HepG2 (cell line): Measurements from ENCODE around the gene ADARB2. TPM values are rescaled to one million over a fixed set of nuclear protein-coding genes. Genes with fewer than 3 reads are reported as not detected.

ENCODE experiments used
- ATAC-seq: fragments of 200-7000 bp; cut with Tn5 transposase; 3 replicates; pipeline ENCODE4 v1.9.1; 2020; ENCODE audit warnings: mild to moderate bottlenecking, moderate library complexity
- BruUV-seq: library from RNA; stranded (reverse); fragments of 400-500 nt; replicated peaks from 2 replicates; lab custom pipeline; 2021; lab: Mats Ljungman, UMichigan
- CTCF ChIA-PET: fragments of 300-600 bp; formaldehyde crosslinking; extraction: SDS; loops from one replicate; lab custom pipeline; 2021; ENCODE audit warnings: low total read pairs, inconsistent platforms, low intra/inter-chr PET ratio; lab: Yijun Ruan, JAX
- POLR2A ChIA-PET: fragments of 350-600 bp; sonication (Branson Sonifier 250); formaldehyde crosslinking; loops from one replicate; lab custom pipeline; 2020; ENCODE audit warnings: antibody characterized with exemption, inconsistent platforms; lab: Yijun Ruan, JAX
- DNase-seq: peaks from one replicate; pipeline ENCODE4 v3.0.0-alpha.2; 2015; ENCODE audit warnings: low spot score
- FAIRE-seq: peaks from 3 replicates; lab custom pipeline; 2011; peaks lifted over from hg19 to GRCh38; lab: Jason Lieb, UNC
- H2AFZ ChIP-seq: one replicate; pipeline ENCODE4 v1.6.1; 2011; ENCODE audit warnings: low read length, inconsistent platforms
- H3K27ac ChIP-seq: fragments of 300-600 bp; 3 replicates; pipeline ENCODE4 v1.8.0; 2011; ENCODE audit warnings: mixed run types, mild to moderate bottlenecking, mixed read lengths, low read length, inconsistent platforms; ENCODE audit not compliant: insufficient read depth; ENCODE audit errors: extremely low read length
- H3K27me3 ChIP-seq, 2 experiments: fragments of 200-600 bp in 1 of 2; 2 replicates in 1 of 2; 3 replicates in 1 of 2; pipeline versions ENCODE4 v1.6.0 to v1.8.0; 2011; ENCODE audit warnings: low read length in 2 of 2, mild to moderate bottlenecking in 2 of 2, moderate library complexity in 2 of 2, inconsistent platforms in 1 of 2; ENCODE audit not compliant: insufficient read depth in 2 of 2, control insufficient read depth in 1 of 2
- H3K36me3 ChIP-seq, 2 experiments: fragments of 200-600 bp in 1 of 2; replicated peaks in 1 of 2; 2 replicates in 1 of 2; 3 replicates in 1 of 2; pipeline versions ENCODE4 v1.5.1 to v1.8.0; 2011; ENCODE audit warnings: low read length in 2 of 2, inconsistent platforms in 1 of 2; ENCODE audit not compliant: insufficient read depth in 2 of 2, control insufficient read depth in 1 of 2
- H3K4me1 ChIP-seq: 2 replicates; pipeline ENCODE4 v1.5.1; 2012; ENCODE audit warnings: low read length, inconsistent platforms; ENCODE audit not compliant: insufficient read depth
- H3K4me2 ChIP-seq: 2 replicates; pipeline ENCODE4 v1.6.0; 2011; ENCODE audit warnings: low read depth, low read length, inconsistent platforms
- H3K4me3 ChIP-seq, 3 experiments: fragments of 200-600 bp in 1 of 3; sonication (generic), shearing (Covaris generic) in 1 of 3; replicated peaks in 1 of 3; 2 replicates each; pipeline ENCODE4 v1.5.1; 2011 to 2016; ENCODE audit warnings: low read length in 3 of 3, inconsistent platforms in 2 of 3, low read depth in 2 of 3, mild to moderate bottlenecking in 2 of 3, control low read depth in 1 of 3, mixed read lengths in 1 of 3; ENCODE audit not compliant: insufficient read depth in 1 of 3
- H3K79me2 ChIP-seq: one replicate; pipeline ENCODE4 v1.6.1; 2011; ENCODE audit warnings: low read length, inconsistent platforms; ENCODE audit not compliant: insufficient read depth
- H3K9ac ChIP-seq: 2 replicates; pipeline ENCODE4 v1.6.0; 2011; ENCODE audit warnings: mild to moderate bottlenecking, low read depth, low read length, inconsistent platforms; ENCODE audit not compliant: insufficient read depth
- H3K9me3 ChIP-seq: 2 replicates; pipeline ENCODE4 v1.5.1; 2012; ENCODE audit warnings: mild to moderate bottlenecking, low read length
- H4K20me1 ChIP-seq: 2 replicates; pipeline ENCODE4 v1.6.0; 2011; ENCODE audit warnings: inconsistent platforms, mild to moderate bottlenecking, low read length, moderate library complexity; ENCODE audit not compliant: insufficient read depth
- FOXA1 ChIP-seq, 2 experiments: fragments of 450-650 bp in 1 of 2; sonication (generic) in 1 of 2; formaldehyde crosslinking in 1 of 2; IDR thresholded peaks; 2 replicates each; pipeline versions ENCODE4 v1.4.0 to v1.6.1; 2016 to 2020; ENCODE audit warnings: missing genetic modification reagents in 1 of 2
- GMEB1 ChIP-seq: sonication (generic); formaldehyde crosslinking; IDR thresholded peaks from 2 replicates; pipeline ENCODE4 v1.5.1; 2020; ENCODE audit warnings: missing genetic modification reagents, mild to moderate bottlenecking, borderline replicate concordance
- HNF1A ChIP-seq, 2 experiments: sonication (generic) in 1 of 2; formaldehyde crosslinking in 1 of 2; IDR thresholded peaks; 2 replicates each; pipeline versions ENCODE4 v1.4.0 to v1.6.1; 2016 to 2020; ENCODE audit warnings: borderline replicate concordance in 1 of 2, low read depth in 1 of 2, mild to moderate bottlenecking in 1 of 2, missing genetic modification reagents in 1 of 2
- RELA ChIP-seq: sonication (generic); formaldehyde crosslinking; IDR thresholded peaks from 2 replicates; pipeline ENCODE4 v1.4.0; 2020; ENCODE audit warnings: missing genetic modification reagents
- ZNF20 ChIP-seq: sonication (generic); formaldehyde crosslinking; IDR thresholded peaks from 2 replicates; pipeline ENCODE4 v1.4.0; 2020; ENCODE audit warnings: mild to moderate bottlenecking, moderate library complexity, missing genetic modification reagents
- WGBS: methylation state at CpG from one replicate; pipeline ENCODE4 v1.1.6; 2017; ENCODE audit warnings: low lambda C conversion rate; 5-methylcytosine and 5-hydroxymethylcytosine counted together
- in situ Hi-C: cut with HindIII; loops from 2 replicates; pipeline ENCODE4 v1.10.0; 2017; ENCODE audit warnings: low pct_unique_long_range_greater_than_20kb; ENCODE audit not compliant: extremely low pct_ligation_motif_present
- intact Hi-C: fragments of 100-400 bp; cut with micrococcal nuclease; formaldehyde crosslinking; loops from one replicate; pipeline ENCODE4 v1.10.0; 2022; ENCODE audit not compliant: unreplicated experiment
- polyA plus RNA-seq, 8 experiments: library from polyadenylated mRNA; depleted of rRNA in 3 of 8; stranded (reverse) in 7 of 8; unstranded in 1 of 8; fragments of >200 nt; fragmentation: Illumina TruSeq in 4 of 8; extraction: Trizol in 4 of 8; gene quantifications; 2 replicates each; pipeline versions ENCODE4 v1.2.1 to v1.2.3, GENCODE V29; 2011 to 2016; ENCODE audit warnings: low read depth in 4 of 8, missing spikeins in 1 of 8, mixed read lengths in 1 of 8; ENCODE audit not compliant: insufficient read depth in 1 of 8
- total RNA-seq, 5 experiments: library from RNA; depleted of rRNA; stranded (reverse); fragments of >200 nt; fragmentation: Illumina TruSeq; extraction: Trizol; gene quantifications; 2 replicates each; pipeline ENCODE4 v1.2.3, GENCODE V29; 2016; ENCODE audit warnings: low read depth in 1 of 5

ADARB2 gene
- total and polyA plus RNA-seq, 2 of the 13 experiments (the other 11 are each of a cell fraction or from before 2014, with no cell fraction given): not detected

- no peaks in the 10 kb centered on the region for H3K36me3 ChIP-seq
- no peaks in the 10 kb centered on the region for H3K4me1 ChIP-seq
- in situ Hi-C loops: no loop called here
- TF ChIP-seq HNF1A (IDR thresholded peaks at IDR 0.05; ENCODE audit: low read depth): no peak
- no peak for TF ChIP-seq HNF1A (CRISPR knock-in tag; IDR thresholded peaks at IDR 0.05; ENCODE audit: borderline replicate concordance)
- TF ChIP-seq ZNF20 (CRISPR knock-in tag): no peak
- no peak for TF ChIP-seq GMEB1
- no peak for TF ChIP-seq RELA (CRISPR knock-in tag)
- no peak for TF ChIP-seq FOXA1 (IDR thresholded peaks at IDR 0.05)
- no peak for TF ChIP-seq FOXA1 (CRISPR knock-in tag; IDR thresholded peaks at IDR 0.05)
- no peaks in the 10 kb centered on the region for H3K79me2 ChIP-seq
- no TSS peak for BruUV-seq
- no peak overlapping the region for H3K4me3 ChIP-seq
- ATAC-seq: no peak
- ChIA-PET POLR2A (no interaction called here), CTCF (no interaction called here)
- no peaks in the 10 kb centered on the region for H3K27me3 ChIP-seq
- no peak overlapping the region for H3K27ac ChIP-seq
- H3K9me3 ChIP-seq: no peaks in the 10 kb centered on the region
- WGBS: 17% methylated on average over 10 of the region's 11 CpGs
- intact Hi-C loops: no loop called here
- FAIRE-seq: no peak
- H3K4me2 ChIP-seq: no peak overlapping the region
- no peak overlapping the region for H3K9ac ChIP-seq
- H2AFZ ChIP-seq: no peak overlapping the region
- DNase-seq: no peak
- no peaks in the 10 kb centered on the region for H4K20me1 ChIP-seq
These were observed 41.1 kb upstream of the ADARB2 start for GRCh38 chr10:1778375-1778969.
